Left ventricle myocardium inferior (tissue), 1 donor: Measurements from ENCODE around the gene GPR146. TPM values are rescaled to one million over a fixed set of nuclear protein-coding genes. Genes with fewer than 3 reads are reported as not detected.

Experiments
- DNase-seq: peaks from one replicate; pipeline ENCODE4 v3.0.0-alpha.2; 2020
- H3K27ac ChIP-seq: fragments of 200-600 bp; replicated peaks from 2 replicates; pipeline ENCODE4 v1.8.0; 2021
- H3K27me3 ChIP-seq: fragments of 200-600 bp; 2 replicates; pipeline ENCODE4 v1.8.0; 2021; ENCODE audit warnings: low read depth
- H3K36me3 ChIP-seq: fragments of 200-600 bp; 2 replicates; pipeline ENCODE4 v1.8.0; 2021
- H3K4me1 ChIP-seq: fragments of 200-600 bp; 2 replicates; pipeline ENCODE4 v1.8.0; 2021
- H3K4me3 ChIP-seq: fragments of 200-600 bp; 2 replicates; pipeline ENCODE4 v1.8.0; 2021; ENCODE audit warnings: mild to moderate bottlenecking, moderate library complexity
- H3K9me3 ChIP-seq: fragments of 200-600 bp; replicated peaks from 2 replicates; pipeline ENCODE4 v1.8.0; 2021
- intact Hi-C: fragments of 100-400 bp; cut with micrococcal nuclease; formaldehyde crosslinking; loops from one replicate; pipeline ENCODE4 v1.11.0; 2022
- total RNA-seq: library from RNA; stranded (reverse); fragmentation: NEBNext Ultra II Directional; extraction: Animal tissue kit (Norgen Biotek cat#: 25700); gene quantifications from one replicate; pipeline ENCODE4 v1.2.1, GENCODE V29; 2021
- TF ChIP-seq, protein P1 (sequence below): fragments of 200-600 bp; IDR thresholded peaks from 2 replicates; pipeline ENCODE4 v1.8.0; 2021; ENCODE audit warnings: antibody characterized with exemption, mild to moderate bottlenecking, borderline replicate concordance
- donor health status: DM: no; HTN: yes; CAD: no; lungs with severe emphysema.

The GPR146 gene
- total RNA-seq, 1 donor from 2014 or later, result 29.8 TPM

DNA sequence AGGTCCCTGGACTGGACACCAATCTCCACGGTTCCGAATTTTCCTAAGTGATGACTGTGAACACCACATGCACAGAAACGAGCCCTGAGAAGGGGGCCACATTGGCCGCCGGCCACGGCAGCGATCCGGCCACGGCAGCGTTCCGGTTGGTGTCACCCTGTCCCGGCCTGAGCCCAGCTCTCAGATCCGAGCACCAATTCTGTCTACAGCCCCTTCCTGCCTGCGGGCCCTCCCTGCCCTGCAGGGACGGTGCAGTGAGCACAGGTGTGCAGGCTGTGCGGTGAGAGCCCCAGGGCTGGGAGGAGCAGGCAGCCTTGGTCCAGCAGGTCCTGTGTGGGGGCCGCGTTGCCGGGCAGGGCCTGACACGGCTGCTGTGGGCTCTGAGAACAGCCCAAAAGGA lies 29.7 kb upstream of the GPR146 start:
- no peak overlapping the region for H3K27ac ChIP-seq
- intact Hi-C loops, result no loop called here
- H3K4me1 ChIP-seq, result peaks cover 8% of the 10 kb centered on the region
- H3K27me3 ChIP-seq, result no peaks in the 10 kb centered on the region
- TF ChIP-seq, protein P1, sequence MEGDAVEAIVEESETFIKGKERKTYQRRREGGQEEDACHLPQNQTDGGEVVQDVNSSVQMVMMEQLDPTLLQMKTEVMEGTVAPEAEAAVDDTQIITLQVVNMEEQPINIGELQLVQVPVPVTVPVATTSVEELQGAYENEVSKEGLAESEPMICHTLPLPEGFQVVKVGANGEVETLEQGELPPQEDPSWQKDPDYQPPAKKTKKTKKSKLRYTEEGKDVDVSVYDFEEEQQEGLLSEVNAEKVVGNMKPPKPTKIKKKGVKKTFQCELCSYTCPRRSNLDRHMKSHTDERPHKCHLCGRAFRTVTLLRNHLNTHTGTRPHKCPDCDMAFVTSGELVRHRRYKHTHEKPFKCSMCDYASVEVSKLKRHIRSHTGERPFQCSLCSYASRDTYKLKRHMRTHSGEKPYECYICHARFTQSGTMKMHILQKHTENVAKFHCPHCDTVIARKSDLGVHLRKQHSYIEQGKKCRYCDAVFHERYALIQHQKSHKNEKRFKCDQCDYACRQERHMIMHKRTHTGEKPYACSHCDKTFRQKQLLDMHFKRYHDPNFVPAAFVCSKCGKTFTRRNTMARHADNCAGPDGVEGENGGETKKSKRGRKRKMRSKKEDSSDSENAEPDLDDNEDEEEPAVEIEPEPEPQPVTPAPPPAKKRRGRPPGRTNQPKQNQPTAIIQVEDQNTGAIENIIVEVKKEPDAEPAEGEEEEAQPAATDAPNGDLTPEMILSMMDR, result no peak
- DNase-seq, result no peak
- no peak overlapping the region for H3K4me3 ChIP-seq
- H3K9me3 ChIP-seq, result no peaks in the 10 kb centered on the region
- peaks cover 9% of the 10 kb centered on the region for H3K36me3 ChIP-seq

DNA sequence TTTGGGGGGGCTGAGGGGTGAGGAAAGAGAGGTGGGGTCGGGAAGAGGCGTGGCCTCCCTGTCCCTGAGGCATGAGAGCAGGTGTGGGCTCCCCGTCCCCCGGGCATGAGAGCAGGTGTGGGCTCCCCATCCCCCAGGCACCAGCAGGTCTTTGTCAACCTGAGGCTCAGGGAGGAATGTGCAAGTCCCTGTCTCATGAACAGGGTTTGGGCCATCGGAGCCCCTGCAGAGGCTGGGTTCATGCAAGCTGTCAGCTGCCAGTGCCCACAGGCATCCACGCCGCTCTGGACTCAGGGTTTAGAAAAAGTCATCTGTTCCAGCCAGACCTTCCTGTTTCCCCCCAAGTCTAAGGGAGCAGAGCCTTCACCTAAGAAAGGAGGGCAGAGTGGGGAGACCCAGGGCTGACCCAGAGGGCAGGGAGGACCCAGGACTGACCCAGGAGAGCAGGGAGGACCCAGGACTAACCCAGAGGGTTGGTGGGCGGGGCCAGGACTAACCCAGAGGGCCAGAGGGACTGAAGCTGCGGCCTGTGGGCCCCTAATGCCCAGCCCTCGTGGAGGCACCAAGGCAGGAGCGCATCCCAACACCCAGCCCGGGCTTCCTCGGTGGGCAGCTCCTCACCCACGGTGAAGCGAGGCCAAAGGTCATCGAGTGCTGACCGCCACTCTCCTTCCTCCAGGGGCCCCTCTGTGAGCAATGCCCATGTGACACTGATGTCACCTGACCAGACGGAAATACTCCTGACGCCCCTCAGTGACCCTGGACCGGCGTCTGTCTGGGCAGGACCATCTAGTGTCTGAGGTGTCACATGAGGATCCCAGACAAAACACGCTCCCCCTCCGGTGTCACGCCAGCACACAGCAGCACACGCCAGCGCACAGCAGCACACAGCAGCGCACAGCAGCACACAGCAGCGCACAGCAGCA lies 28.9 kb upstream of the GPR146 start:
- peaks cover 5% of the 10 kb centered on the region for H3K36me3 ChIP-seq
- no peak for DNase-seq
- TF ChIP-seq, protein P1, result no peak
- H3K27me3 ChIP-seq, result no peaks in the 10 kb centered on the region
- no peak overlapping the region for H3K4me3 ChIP-seq
- H3K27ac ChIP-seq, result no peak overlapping the region
- H3K9me3 ChIP-seq, result no peaks in the 10 kb centered on the region
- H3K4me1 ChIP-seq, result peaks cover 8% of the 10 kb centered on the region
- intact Hi-C loops, result no loop called here

DNA sequence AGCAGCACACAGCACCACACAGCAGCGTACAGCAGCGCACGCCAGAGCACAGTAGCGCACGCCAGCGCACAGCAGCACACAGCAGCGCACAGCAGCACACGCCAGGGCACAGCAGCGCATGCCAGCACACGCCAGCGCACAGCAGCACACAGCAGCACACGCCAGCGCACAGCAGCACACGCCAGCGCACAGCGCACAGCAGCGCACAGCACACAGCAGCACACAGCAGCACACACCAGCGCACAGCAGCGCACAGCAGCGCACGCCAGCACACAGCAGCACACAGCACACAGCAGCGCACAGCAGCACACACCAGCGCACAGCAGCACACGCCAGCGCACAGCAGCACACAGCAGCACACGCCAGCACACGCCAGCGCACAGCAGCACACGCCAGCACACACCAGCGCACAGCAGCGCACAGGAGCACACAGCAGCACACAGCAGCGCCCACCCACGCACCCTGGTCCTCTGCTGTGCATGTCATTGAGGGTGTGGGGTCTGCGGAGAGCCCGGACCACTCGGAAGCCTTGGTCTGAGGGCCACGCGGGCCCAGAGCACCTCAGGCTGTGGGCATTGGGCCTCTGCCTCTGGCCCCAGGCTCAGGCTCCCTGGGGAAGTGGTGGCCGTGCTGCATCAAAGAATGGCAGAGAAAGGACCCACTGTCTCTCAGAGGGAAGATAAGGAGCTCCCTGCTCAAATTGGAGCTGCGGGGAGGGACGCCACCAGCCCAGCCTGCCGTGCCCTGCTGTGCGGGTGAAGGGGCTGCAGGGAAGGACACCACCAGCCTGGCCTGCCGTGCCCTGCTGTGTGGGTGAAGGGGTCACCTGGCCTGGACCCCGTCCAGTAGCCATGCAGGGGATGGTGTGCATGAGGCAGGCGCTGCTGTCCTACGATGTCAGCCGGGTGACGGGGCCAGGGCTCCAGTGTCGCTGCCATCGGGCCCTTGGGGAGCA lies 27.5 kb upstream of the GPR146 start:
- DNase-seq, result no peak
- peaks cover 8% of the 10 kb centered on the region for H3K4me1 ChIP-seq

DNA sequence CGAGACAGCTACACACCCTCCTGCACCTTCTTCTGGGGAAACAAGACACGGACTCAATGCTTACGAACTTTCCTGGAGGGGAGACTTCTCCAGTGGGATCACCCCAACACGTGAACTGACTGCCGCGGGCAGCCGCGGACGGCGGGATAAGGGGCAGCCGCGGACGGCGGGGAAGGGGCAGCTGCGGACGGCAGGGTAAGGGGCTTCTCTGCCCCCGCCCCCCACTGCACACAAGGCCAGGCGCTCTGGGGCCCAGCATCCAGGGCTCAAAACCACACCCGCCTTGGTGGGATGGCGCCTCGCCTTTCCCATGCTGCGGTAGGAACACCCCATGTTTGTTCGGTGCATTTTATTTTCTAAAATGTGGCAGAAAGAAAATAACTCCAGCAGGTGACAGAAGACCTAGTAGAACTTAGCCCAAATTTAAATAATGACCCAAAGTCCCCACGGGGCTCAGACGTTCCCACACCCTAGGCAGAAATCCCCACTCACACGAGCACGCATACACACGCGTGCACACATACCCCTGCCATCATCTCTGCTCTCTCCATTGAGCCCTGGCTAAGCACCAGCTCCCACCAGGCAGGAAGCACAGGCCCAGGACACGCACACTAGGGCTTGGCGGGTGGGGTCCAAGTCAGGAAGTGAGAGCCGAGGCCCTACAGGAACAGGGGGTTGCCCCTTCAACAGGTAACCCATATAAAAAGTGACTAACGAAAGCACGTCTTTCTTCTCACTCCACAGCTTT lies 26.6 kb upstream of the GPR146 start:
- H3K9me3 ChIP-seq, result no peaks in the 10 kb centered on the region
- no peak overlapping the region for H3K4me3 ChIP-seq
- no peaks in the 10 kb centered on the region for H3K27me3 ChIP-seq
- TF ChIP-seq, protein P1, result no peak
- intact Hi-C loops, result no loop called here
- no peak overlapping the region for H3K27ac ChIP-seq
- H3K36me3 ChIP-seq, result peaks cover 14% of the 10 kb centered on the region
- peaks cover 8% of the 10 kb centered on the region for H3K4me1 ChIP-seq
- DNase-seq, result no peak

More for the DNA sequence above, 27.5 kb upstream of the GPR146 start:
- H3K27ac ChIP-seq, result no peak overlapping the region
- H3K9me3 ChIP-seq, result no peaks in the 10 kb centered on the region
- H3K27me3 ChIP-seq, result no peaks in the 10 kb centered on the region
- H3K36me3 ChIP-seq, result peaks cover 9% of the 10 kb centered on the region
- TF ChIP-seq, protein P1, result no peak
- no peak overlapping the region for H3K4me3 ChIP-seq
- intact Hi-C loops, result no loop called here

DNA sequence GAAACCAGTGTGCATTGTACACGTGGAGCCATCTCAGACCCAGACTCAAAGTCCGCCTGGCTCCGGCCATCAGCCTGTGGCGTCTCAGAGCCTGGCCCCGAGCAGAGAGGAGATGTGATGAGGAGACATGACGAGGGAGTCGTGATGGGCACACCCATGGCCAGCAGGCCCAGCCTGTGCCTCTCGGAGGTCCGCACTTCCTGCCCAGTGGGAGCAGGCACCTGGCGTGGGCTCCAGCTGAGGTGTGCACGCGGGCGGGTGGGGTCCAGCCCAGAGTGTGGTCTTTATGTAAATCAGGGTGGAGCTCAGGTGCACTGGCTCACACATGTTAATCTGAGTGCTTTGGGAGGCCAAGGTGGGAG lies 26.0 kb upstream of the GPR146 start:
- H3K4me3 ChIP-seq, result no peak overlapping the region
- H3K9me3 ChIP-seq, result no peaks in the 10 kb centered on the region
- no peak for DNase-seq
- peaks cover 8% of the 10 kb centered on the region for H3K4me1 ChIP-seq
- intact Hi-C loops, result no loop called here
- no peak overlapping the region for H3K27ac ChIP-seq
- TF ChIP-seq, protein P1, result no peak
- H3K36me3 ChIP-seq, result peaks cover 17% of the 10 kb centered on the region
- H3K27me3 ChIP-seq, result no peaks in the 10 kb centered on the region
